ENCODE data around the gene TRNAU1AP.

The TRNAU1AP gene

GRCh38 chr1:28507247-28507645, 45.6 kb upstream of the TRNAU1AP start:
- 0 out of 4 replicates have a peak, but pooled peaks of 1 of the 2 experiments have one; percentile 19 for TF ChIP-seq REST (IDR thresholded peaks at IDR 0.05; ENCODE audit: insufficient read depth in 1 of 2, low read depth in 2 of 2, low read length in 2 of 2)
- TF ChIP-seq POLR2AphosphoS5 (IDR thresholded peaks at IDR 0.05; ENCODE audit: low read depth, low read length): peak; percentile 70; the same call in 1 of the 2 replicates
- no peak for TF ChIP-seq TAF1 (IDR thresholded peaks at IDR 0.05; ENCODE audit: borderline replicate concordance, insufficient read depth, low read length)

- TF ChIP-seq POLR2AphosphoS5 (IDR thresholded peaks at IDR 0.05; ENCODE audit: low read depth, low read length) (peak; percentile 9; the same call in 1 of the 2 replicates), REST (IDR thresholded peaks at IDR 0.05; ENCODE audit: insufficient read depth in 1 of 2, low read depth in 2 of 2, low read length in 2 of 2) (no peak)
Observed at GRCh38 chr1:28507646-28508434, 45.0 kb upstream of the TRNAU1AP start.

- 0 out of 4 replicates have a peak, but pooled peaks of 1 of the 2 experiments have one; percentile 8 for TF ChIP-seq REST (IDR thresholded peaks at IDR 0.05; ENCODE audit: insufficient read depth in 1 of 2, low read depth in 2 of 2, low read length in 2 of 2)
- no peak for TF ChIP-seq FOXP2 (optimal IDR thresholded peaks at IDR 0.05; ENCODE audit: borderline replicate concordance, extremely low read depth, extremely low read length, insufficient read depth)
- peak; percentile 96 for TF ChIP-seq POLR2AphosphoS5 (IDR thresholded peaks at IDR 0.05; ENCODE audit: low read depth, low read length)
- no peak for TF ChIP-seq SIN3A (IDR thresholded peaks at IDR 0.05; ENCODE audit: borderline replicate concordance, insufficient read depth, low read length)
Observed at GRCh38 chr1:28508435-28508754, 44.5 kb upstream of the TRNAU1AP start.

GRCh38 chr1:28509705-28510272, 43.1 kb upstream of the TRNAU1AP start:
- peak; percentile 82 for TF ChIP-seq POLR2AphosphoS5 (IDR thresholded peaks at IDR 0.05; ENCODE audit: low read depth, low read length)
- TF ChIP-seq TAF1 (IDR thresholded peaks at IDR 0.05; ENCODE audit: borderline replicate concordance, insufficient read depth, low read length): no peak; the same call in 1 of the 2 replicates
- no peak; the same call in 1 of the 2 replicates for TF ChIP-seq SIN3A (IDR thresholded peaks at IDR 0.05; ENCODE audit: borderline replicate concordance, insufficient read depth, low read length)
- TF ChIP-seq FOXP2 (optimal IDR thresholded peaks at IDR 0.05; ENCODE audit: borderline replicate concordance, extremely low read depth, extremely low read length, insufficient read depth): no peak
- no peak for TF ChIP-seq REST (IDR thresholded peaks at IDR 0.05; ENCODE audit: insufficient read depth in 1 of 2, low read depth in 2 of 2, low read length in 2 of 2)

Data from PFSK-1 (cell line).